ENCODE measurements around the gene LRRC18.

DNA sequence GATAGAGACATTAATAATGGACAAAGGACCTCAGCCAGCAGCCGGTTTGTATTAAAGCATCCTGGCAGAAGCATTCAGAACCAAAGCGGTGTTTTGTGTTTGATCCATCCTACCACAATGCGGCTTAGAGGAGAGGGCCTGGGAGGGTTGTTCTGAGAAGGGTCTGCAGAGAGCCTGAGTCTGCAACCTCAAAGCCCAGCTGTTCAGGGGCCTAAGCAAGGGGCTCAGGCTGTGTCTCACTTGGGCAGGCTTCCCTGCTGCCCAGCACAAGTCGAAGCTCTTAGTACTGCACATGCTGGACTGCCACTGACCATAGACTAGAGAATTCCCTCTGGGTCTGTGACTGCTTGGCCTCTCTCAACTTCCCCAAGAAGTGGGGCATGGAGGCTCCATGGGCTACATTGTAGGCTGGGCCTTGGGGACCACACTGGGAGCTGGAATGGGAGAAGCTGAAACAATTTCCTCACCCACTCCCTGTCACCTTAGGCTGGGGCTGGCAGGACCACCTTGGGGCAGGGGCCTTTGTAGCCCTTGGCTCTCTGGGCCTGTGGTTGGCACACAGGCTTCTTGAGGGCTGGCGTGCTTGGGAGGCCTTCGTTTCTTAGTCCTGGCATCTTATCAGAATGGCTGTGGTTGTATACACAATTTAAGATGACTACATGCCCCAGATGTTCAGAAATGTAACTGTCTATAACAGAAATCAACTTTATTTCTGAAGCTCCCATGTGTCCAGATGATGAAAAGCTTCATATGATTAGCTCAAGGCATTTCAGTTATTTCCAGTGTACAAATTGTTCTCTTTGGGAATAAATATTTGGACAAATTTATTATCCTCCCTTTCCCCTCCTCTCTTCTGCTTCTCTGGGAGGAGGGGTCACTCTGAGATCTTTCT is 44.5 kb downstream of the LRRC18 start:
- TF ChIP-seq CTCF (IDR thresholded peaks at IDR 0.05) (no peak), POLR2A (IDR thresholded peaks at IDR 0.05) (no peak)
